HG03432 (cell line): ENCODE results near the gene INSC.
"Not testable (repeated sequence)": the region's sequence is repeated elsewhere in the genome, so short reads cannot be mapped to it uniquely, and the experiment has no call there.

Experiments used
- ATAC-seq: cut with Tn5 transposase; IDR thresholded peaks from one replicate; pipeline ENCODE4 v1.9.1; 2021; ENCODE audit warnings: mild to moderate bottlenecking, moderate library complexity; ENCODE audit not compliant: unreplicated experiment

Gene INSC

GRCh38 chr11:15114501-15115475 lies at the start of gene INSC:
INSC (plus strand) TSS chr11:15114923; CDS start chr11:15149175, 34,252 bp downstream.
- ATAC-seq: no peak

GRCh38 chr11:15069751-15070150 lies 45.0 kb upstream of the INSC start:
- not testable (repeated sequence) for ATAC-seq

- no peak for ATAC-seq
Observed at GRCh38 chr11:15071556-15072255, 43.0 kb upstream of the INSC start.

- no peak for ATAC-seq
Observed at GRCh38 chr11:15072551-15073143, 42.1 kb upstream of the INSC start.

- no peak for ATAC-seq
Observed at GRCh38 chr11:15073361-15074205, 41.1 kb upstream of the INSC start, which contains the start of gene CALCB. CALCB (plus strand) TSS chr11:15073593; CDS start chr11:15074719, 1,126 bp downstream.

GRCh38 chr11:15074206-15075161 lies 40.2 kb upstream of the INSC start:
- peak; percentile 94 for ATAC-seq

GRCh38 chr11:15075162-15075526 lies 39.6 kb upstream of the INSC start:
- no peak for ATAC-seq

GRCh38 chr11:15091175-15091574 lies 23.5 kb upstream of the INSC start:
- no peak for ATAC-seq

GRCh38 chr11:15091625-15092024 lies 23.1 kb upstream of the INSC start:
- ATAC-seq: no peak

- ATAC-seq: peak; percentile 71
Observed at GRCh38 chr11:15093432-15093831, 21.3 kb upstream of the INSC start.

GRCh38 chr11:15095736-15096228 lies 18.9 kb upstream of the INSC start:
- ATAC-seq: no peak

GRCh38 chr11:15097411-15097810 lies 17.3 kb upstream of the INSC start:
- no peak for ATAC-seq

- no peak for ATAC-seq
Observed at GRCh38 chr11:15099267-15099666, 15.5 kb upstream of the INSC start.

- ATAC-seq: peak; percentile 86
Observed at GRCh38 chr11:15101072-15101709, 13.5 kb upstream of the INSC start.

- ATAC-seq: no peak
Observed at GRCh38 chr11:15104166-15104565, 10.6 kb upstream of the INSC start.

GRCh38 chr11:15106201-15106965 lies 8.3 kb upstream of the INSC start:
- no peak for ATAC-seq

- peak; percentile 62 for ATAC-seq
Observed at GRCh38 chr11:15107730-15108515, 6.8 kb upstream of the INSC start.
